HCT116 (cell line): ENCODE data around the gene EHF. TPM values are rescaled to one million over a fixed set of nuclear protein-coding genes. Genes with fewer than 3 reads are reported as not detected.

Experiments used
- ATAC-seq: fragments of 200-7000 bp; cut with Tn5 transposase; 2 replicates; pipeline ENCODE4 v1.9.1; 2020; ENCODE audit warnings: mild to moderate bottlenecking, moderate library complexity
- BruUV-seq: library from RNA; stranded (reverse); fragments of 400-500 nt; replicated peaks from 2 replicates; lab custom pipeline; 2021; lab: Mats Ljungman, UMichigan
- CTCF ChIA-PET: fragments of 300-600 bp; sonication (Branson Sonifier 250); formaldehyde crosslinking; loops from one replicate; lab custom pipeline; 2021; ENCODE audit warnings: antibody characterized with exemption; lab: Charles Lee
- POLR2A ChIA-PET: fragments of 300-600, 350-600 bp; sonication (Branson Sonifier 250); formaldehyde crosslinking; loops from one replicate; lab custom pipeline; 2021; ENCODE audit warnings: antibody characterized with exemption; lab: Charles Lee
- RAD21 ChIA-PET, 2 experiments: fragments of 300-600 bp; sonication (Branson Sonifier 250); formaldehyde crosslinking; loops; one replicate each; lab custom pipeline; 2023; ENCODE audit warnings: low total read pairs in 2 of 2; ENCODE audit not compliant: uncharacterized antibody in 2 of 2, unreplicated experiment in 2 of 2, low non-redundant PET in 1 of 2; lab: Charles Lee
- DNase-seq: peaks from one replicate; pipeline ENCODE4 v3.0.0-alpha.2; 2010; ENCODE audit warnings: low read depth, low spot score
- H2AFZ ChIP-seq: fragments of 200-600 bp; shearing (Covaris generic), sonication (generic); 2 replicates; pipeline ENCODE4 v1.6.1; 2017; ENCODE audit warnings: low read depth, mixed run types, mixed read lengths, antibody characterized with exemption, low read length; ENCODE audit not compliant: poor library complexity, severe bottlenecking
- H3K27ac ChIP-seq: 2 replicates; pipeline ENCODE4 v1.5.1; 2012; ENCODE audit warnings: low read depth, low read length
- H3K27me3 ChIP-seq: fragments of 200-600 bp; sonication (generic); 2 replicates; pipeline ENCODE4 v1.6.1; 2016; ENCODE audit warnings: mixed run types, low read length, mixed read lengths; ENCODE audit not compliant: insufficient read depth
- H3K36me3 ChIP-seq, 2 experiments: fragments of 200-500 bp in 1 of 2; fragments of 200-600 bp in 1 of 2; sonication (Bioruptor generic) in 1 of 2; sonication (generic) in 1 of 2; 2 replicates each; pipeline versions ENCODE4 v1.5.1 to v1.6.1; 2014 to 2016; ENCODE audit warnings: low read length in 2 of 2, inconsistent platforms in 1 of 2, mixed read lengths in 1 of 2, mixed run types in 1 of 2; ENCODE audit not compliant: insufficient read depth in 2 of 2, control insufficient read depth in 1 of 2
- H3K4me1 ChIP-seq, 2 experiments: fragments of 200-600 bp in 1 of 2; sonication (generic) in 1 of 2; 2 replicates each; pipeline versions ENCODE4 v1.5.1 to v1.6.1; 2012 to 2017; ENCODE audit warnings: low read length in 2 of 2, inconsistent platforms in 1 of 2, mild to moderate bottlenecking in 1 of 2, mixed read lengths in 1 of 2, mixed run types in 1 of 2, moderate library complexity in 1 of 2; ENCODE audit not compliant: insufficient read depth in 2 of 2, control insufficient read depth in 1 of 2
- H3K4me2 ChIP-seq: fragments of 200-600 bp; sonication (generic); 2 replicates; pipeline ENCODE4 v1.6.1; 2017; ENCODE audit warnings: mixed run types, low read length, mixed read lengths
- H3K4me3 ChIP-seq, 2 experiments: fragments of 200-600 bp in 1 of 2; sonication (generic) in 1 of 2; replicated peaks in 1 of 2; 2 replicates each; pipeline ENCODE4 v1.5.1; 2011 to 2016; ENCODE audit warnings: low read length in 2 of 2, control low read depth in 1 of 2, low read depth in 1 of 2, mild to moderate bottlenecking in 1 of 2, mixed read lengths in 1 of 2, mixed run types in 1 of 2
- H3K79me2 ChIP-seq: fragments of 200-600 bp; sonication (generic); 2 replicates; pipeline ENCODE4 v1.6.1; 2017; ENCODE audit warnings: mild to moderate bottlenecking, mixed run types, low read length, moderate library complexity, mixed read lengths; ENCODE audit not compliant: insufficient read depth
- H3K9ac ChIP-seq: fragments of 200-600 bp; sonication (generic); 2 replicates; pipeline ENCODE4 v1.6.1; 2016; ENCODE audit warnings: low read length, mixed read lengths
- H3K9me2 ChIP-seq: fragments of 200-600 bp; sonication (generic), shearing (Covaris generic); 2 replicates; pipeline ENCODE4 v1.6.1; 2017; ENCODE audit warnings: mixed run types, mild to moderate bottlenecking, moderate library complexity; ENCODE audit not compliant: insufficient read depth
- H3K9me3 ChIP-seq, 2 experiments: fragments of 200-500 bp in 1 of 2; fragments of 200-600 bp in 1 of 2; sonication (Bioruptor generic) in 1 of 2; sonication (generic) in 1 of 2; 2 replicates each; pipeline ENCODE4 v1.6.1; 2014 to 2017; ENCODE audit warnings: low read length in 2 of 2, mixed read lengths in 2 of 2, inconsistent platforms in 1 of 2, low read depth in 1 of 2, mild to moderate bottlenecking in 1 of 2, mixed run types in 1 of 2, moderate library complexity in 1 of 2; ENCODE audit not compliant: control insufficient read depth in 1 of 2, insufficient read depth in 1 of 2
- H4K20me1 ChIP-seq: fragments of 200-600 bp; sonication (generic), shearing (Covaris generic); 2 replicates; pipeline ENCODE4 v1.6.1; 2017; ENCODE audit warnings: mixed run types, mild to moderate bottlenecking, moderate library complexity; ENCODE audit not compliant: insufficient read depth
- CBX3 ChIP-seq: IDR thresholded peaks from 2 replicates; pipeline ENCODE4 v1.6.1; 2012; ENCODE audit warnings: low read depth
- EGR1 ChIP-seq: IDR thresholded peaks from 2 replicates; pipeline ENCODE4 v1.6.1; 2012; ENCODE audit warnings: low read depth
- FOSL1 ChIP-seq: IDR thresholded peaks from 2 replicates; pipeline ENCODE4 v1.6.1; 2012; ENCODE audit warnings: low read depth
- JUND ChIP-seq: IDR thresholded peaks from 2 replicates; pipeline ENCODE4 v1.6.1; 2012
- POLR2A ChIP-seq: IDR thresholded peaks from 2 replicates; pipeline ENCODE4 v1.7.0; 2011; ENCODE audit warnings: borderline replicate concordance; ENCODE audit not compliant: insufficient read depth, insufficient read length; ENCODE audit errors: extremely low read depth
- POLR2AphosphoS5 ChIP-seq: IDR thresholded peaks from 2 replicates; pipeline ENCODE4 v1.6.1; 2011; ENCODE audit warnings: mild to moderate bottlenecking, low read depth, low read length, moderate library complexity
- SIN3A ChIP-seq: IDR thresholded peaks from 2 replicates; pipeline ENCODE4 v1.6.1; 2012; ENCODE audit warnings: low read depth
- TCF7L2 ChIP-seq: IDR thresholded peaks from 2 replicates; pipeline ENCODE4 v1.7.0; 2011; ENCODE audit warnings: borderline replicate concordance, inconsistent platforms; ENCODE audit not compliant: insufficient read depth, insufficient read length; ENCODE audit errors: extremely low read depth
- ZFX ChIP-seq: fragments of 450-650 bp; IDR thresholded peaks from 2 replicates; pipeline ENCODE4 v1.6.1; 2017
- ZNF274 ChIP-seq: fragments of 200-500 bp; sonication (Bioruptor generic); IDR thresholded peaks from 2 replicates; pipeline ENCODE4 v1.6.1; 2014; ENCODE audit warnings: mild to moderate bottlenecking, low read depth, low read length, inconsistent platforms
- intact Hi-C: fragments of 100-400 bp; cut with micrococcal nuclease; formaldehyde crosslinking; loops from 2 replicates; pipeline ENCODE4 v1.10.0; 2022
- total RNA-seq: library from RNA; stranded (reverse); gene quantifications from one replicate; pipeline ENCODE4 v1.2.1, GENCODE V29; 2021; ENCODE audit not compliant: unreplicated experiment
- TF ChIP-seq, protein P1 (sequence below), 3 experiments: fragments of 200-600 bp in 1 of 3; sonication (generic) in 1 of 3; IDR thresholded peaks in 2 of 3; conservative IDR thresholded peaks in 1 of 3; 2 replicates each; pipeline ENCODE4 v1.5.1; 2012 to 2017; ENCODE audit warnings: low read depth in 2 of 3, low read length in 2 of 3, antibody characterized with exemption in 1 of 3, borderline replicate concordance in 1 of 3, control low read depth in 1 of 3, mild to moderate bottlenecking in 1 of 3, mixed read lengths in 1 of 3, mixed run types in 1 of 3, moderate library complexity in 1 of 3; ENCODE audit not compliant: insufficient read depth in 1 of 3
- TF ChIP-seq, protein P2 (sequence below): IDR thresholded peaks from 2 replicates; pipeline ENCODE4 v1.6.1; 2011; ENCODE audit warnings: mild to moderate bottlenecking, low read length, moderate library complexity; ENCODE audit not compliant: insufficient replicate concordance; ENCODE audit errors: extremely low read depth

Gene EHF
- total RNA-seq, 1 experiment from 2014 or later = 51.5 TPM

DNA sequence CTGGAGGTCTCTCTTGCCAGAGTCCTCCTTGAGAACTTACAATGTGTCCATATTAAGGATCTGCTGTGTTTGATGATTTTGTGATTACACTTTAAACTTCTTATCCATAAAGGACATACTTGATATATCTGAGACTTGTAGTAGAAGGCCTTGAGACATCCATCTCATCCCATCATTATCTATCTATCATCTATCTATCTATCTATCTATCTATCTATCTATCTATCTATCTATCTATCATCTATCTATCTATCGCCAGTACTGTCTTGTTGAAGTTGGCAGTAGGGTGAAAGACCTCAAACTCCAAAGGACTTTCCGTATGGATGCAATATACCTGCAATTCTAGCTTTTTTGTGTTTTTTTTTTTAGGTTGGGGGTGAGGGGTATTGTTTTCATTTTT, 2.5 kb upstream of the EHF start:
- H2AFZ ChIP-seq = no peak overlapping the region
- H4K20me1 ChIP-seq = no peaks in the 10 kb centered on the region
- no peaks in the 10 kb centered on the region for H3K36me3 ChIP-seq
- intact Hi-C loops = no loop called here
- no TSS peak for BruUV-seq
- ChIA-PET CTCF (no interaction called here), POLR2A (no interaction called here), RAD21 (no interaction called here)
- no peaks in the 10 kb centered on the region for H3K79me2 ChIP-seq
- ATAC-seq (no peak), DNase-seq (no peak)
- no peaks in the 10 kb centered on the region for H3K27me3 ChIP-seq
- H3K4me1 ChIP-seq = peaks cover 0 to 50% of the 10 kb centered on the region in 2 experiments; a peak in 3 of 4 replicates
- no peak overlapping the region for H3K4me3 ChIP-seq
- H3K9ac ChIP-seq = no peak overlapping the region
- TF ChIP-seq ZFX (no peak), TCF7L2 (no peak), POLR2AphosphoS5 (no peak), FOSL1 (no peak), JUND (no peak), CBX3 (no peak), EGR1 (no peak), POLR2A (no peak), SIN3A (no peak), ZNF274 (no peak)
- TF ChIP-seq, protein P1, sequence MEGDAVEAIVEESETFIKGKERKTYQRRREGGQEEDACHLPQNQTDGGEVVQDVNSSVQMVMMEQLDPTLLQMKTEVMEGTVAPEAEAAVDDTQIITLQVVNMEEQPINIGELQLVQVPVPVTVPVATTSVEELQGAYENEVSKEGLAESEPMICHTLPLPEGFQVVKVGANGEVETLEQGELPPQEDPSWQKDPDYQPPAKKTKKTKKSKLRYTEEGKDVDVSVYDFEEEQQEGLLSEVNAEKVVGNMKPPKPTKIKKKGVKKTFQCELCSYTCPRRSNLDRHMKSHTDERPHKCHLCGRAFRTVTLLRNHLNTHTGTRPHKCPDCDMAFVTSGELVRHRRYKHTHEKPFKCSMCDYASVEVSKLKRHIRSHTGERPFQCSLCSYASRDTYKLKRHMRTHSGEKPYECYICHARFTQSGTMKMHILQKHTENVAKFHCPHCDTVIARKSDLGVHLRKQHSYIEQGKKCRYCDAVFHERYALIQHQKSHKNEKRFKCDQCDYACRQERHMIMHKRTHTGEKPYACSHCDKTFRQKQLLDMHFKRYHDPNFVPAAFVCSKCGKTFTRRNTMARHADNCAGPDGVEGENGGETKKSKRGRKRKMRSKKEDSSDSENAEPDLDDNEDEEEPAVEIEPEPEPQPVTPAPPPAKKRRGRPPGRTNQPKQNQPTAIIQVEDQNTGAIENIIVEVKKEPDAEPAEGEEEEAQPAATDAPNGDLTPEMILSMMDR (IDR thresholded peaks at IDR 0.05 in 2 of 3, conservative IDR thresholded peaks at IDR 0.05 in 1 of 3; ENCODE audit: borderline replicate concordance in 1 of 3, insufficient read depth in 1 of 3, low read depth in 2 of 3, low read length in 2 of 3) = no peak
- TF ChIP-seq, protein P2, sequence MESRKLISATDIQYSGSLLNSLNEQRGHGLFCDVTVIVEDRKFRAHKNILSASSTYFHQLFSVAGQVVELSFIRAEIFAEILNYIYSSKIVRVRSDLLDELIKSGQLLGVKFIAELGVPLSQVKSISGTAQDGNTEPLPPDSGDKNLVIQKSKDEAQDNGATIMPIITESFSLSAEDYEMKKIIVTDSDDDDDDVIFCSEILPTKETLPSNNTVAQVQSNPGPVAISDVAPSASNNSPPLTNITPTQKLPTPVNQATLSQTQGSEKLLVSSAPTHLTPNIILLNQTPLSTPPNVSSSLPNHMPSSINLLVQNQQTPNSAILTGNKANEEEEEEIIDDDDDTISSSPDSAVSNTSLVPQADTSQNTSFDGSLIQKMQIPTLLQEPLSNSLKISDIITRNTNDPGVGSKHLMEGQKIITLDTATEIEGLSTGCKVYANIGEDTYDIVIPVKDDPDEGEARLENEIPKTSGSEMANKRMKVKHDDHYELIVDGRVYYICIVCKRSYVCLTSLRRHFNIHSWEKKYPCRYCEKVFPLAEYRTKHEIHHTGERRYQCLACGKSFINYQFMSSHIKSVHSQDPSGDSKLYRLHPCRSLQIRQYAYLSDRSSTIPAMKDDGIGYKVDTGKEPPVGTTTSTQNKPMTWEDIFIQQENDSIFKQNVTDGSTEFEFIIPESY = no peak
- TF ChIP-seq, all 23 proteins: peak for 0
- H3K9me3 ChIP-seq = no peaks in the 10 kb centered on the region
- H3K27ac ChIP-seq = no peak overlapping the region
- no peak overlapping the region for H3K4me2 ChIP-seq
- H3K9me2 ChIP-seq = no peaks in the 10 kb centered on the region
